ENCODE measurements around the gene CDH12. TPM values are rescaled to one million over a fixed set of nuclear protein-coding genes. Genes with fewer than 3 reads are reported as not detected.
"Not testable (repeated sequence)": the region's sequence is repeated elsewhere in the genome, so short reads cannot be mapped to it uniquely, and the experiment has no call there.

The CDH12 gene
- total RNA-seq, 1 experiment from 2014 or later = 8.9 TPM

DNA sequence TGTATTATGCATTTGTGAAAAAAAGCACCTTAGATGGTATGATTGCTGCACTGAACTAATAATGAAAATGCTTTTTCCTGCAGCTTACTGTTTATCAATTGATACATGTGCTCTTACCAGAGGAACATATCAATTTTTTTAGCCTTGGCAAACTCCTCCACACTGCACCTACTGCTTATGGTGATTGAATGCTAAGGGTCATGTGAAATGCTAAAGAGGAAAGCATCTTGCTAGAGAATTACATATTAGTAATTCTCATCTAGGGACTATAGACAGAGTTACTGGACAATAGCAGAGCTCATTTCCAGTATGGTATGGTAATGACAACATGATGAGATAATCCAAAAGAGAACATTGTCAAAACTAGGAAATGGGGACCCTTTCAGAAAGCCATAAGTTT lies 817.1 kb downstream of the CDH12 start:
- no peak for DNase-seq (ENCODE audit: low read depth)

GRCh38 chr5:22033066-22033465 lies 820.1 kb downstream of the CDH12 start:
- no peak for DNase-seq (ENCODE audit: low read depth)

GRCh38 chr5:22023784-22024183 lies 829.4 kb downstream of the CDH12 start:
- no peak for DNase-seq (ENCODE audit: low read depth)

- DNase-seq (ENCODE audit: low read depth) = not testable (repeated sequence)
Observed at GRCh38 chr5:22012893-22013292, 840.3 kb downstream of the CDH12 start.

- DNase-seq (ENCODE audit: low read depth) = not testable (repeated sequence)
Observed at GRCh38 chr5:22010808-22011207, 842.3 kb downstream of the CDH12 start.

GRCh38 chr5:22001097-22001496 lies 852.0 kb downstream of the CDH12 start:
- not testable (repeated sequence) for DNase-seq (ENCODE audit: low read depth)

GRCh38 chr5:21985799-21986198 lies 867.3 kb downstream of the CDH12 start:
- not testable (repeated sequence) for DNase-seq (ENCODE audit: low read depth)

DNA sequence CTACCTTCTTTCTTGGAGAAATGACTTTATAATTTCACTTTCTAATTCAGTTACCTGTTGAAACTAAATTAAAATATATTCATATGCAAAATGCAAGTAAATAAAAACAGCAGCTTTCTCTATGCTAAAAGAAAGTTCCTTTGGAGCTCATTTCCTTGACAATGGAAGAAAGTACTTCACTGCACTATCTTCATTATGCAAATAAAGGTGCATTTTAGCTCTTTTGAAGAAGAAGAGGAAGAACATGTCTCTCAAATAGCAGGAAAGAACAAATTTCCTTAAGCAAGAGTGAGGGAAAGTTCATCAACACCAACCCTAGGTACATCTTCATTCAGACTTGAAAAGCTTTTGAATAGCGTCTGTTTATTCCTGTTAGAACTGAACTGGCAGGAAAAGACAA lies 901.6 kb downstream of the CDH12 start:
- DNase-seq (ENCODE audit: low read depth) = not testable (repeated sequence)

GRCh38 chr5:21931116-21931515 lies 922.0 kb downstream of the CDH12 start:
- DNase-seq (ENCODE audit: low read depth) = no peak

DNA sequence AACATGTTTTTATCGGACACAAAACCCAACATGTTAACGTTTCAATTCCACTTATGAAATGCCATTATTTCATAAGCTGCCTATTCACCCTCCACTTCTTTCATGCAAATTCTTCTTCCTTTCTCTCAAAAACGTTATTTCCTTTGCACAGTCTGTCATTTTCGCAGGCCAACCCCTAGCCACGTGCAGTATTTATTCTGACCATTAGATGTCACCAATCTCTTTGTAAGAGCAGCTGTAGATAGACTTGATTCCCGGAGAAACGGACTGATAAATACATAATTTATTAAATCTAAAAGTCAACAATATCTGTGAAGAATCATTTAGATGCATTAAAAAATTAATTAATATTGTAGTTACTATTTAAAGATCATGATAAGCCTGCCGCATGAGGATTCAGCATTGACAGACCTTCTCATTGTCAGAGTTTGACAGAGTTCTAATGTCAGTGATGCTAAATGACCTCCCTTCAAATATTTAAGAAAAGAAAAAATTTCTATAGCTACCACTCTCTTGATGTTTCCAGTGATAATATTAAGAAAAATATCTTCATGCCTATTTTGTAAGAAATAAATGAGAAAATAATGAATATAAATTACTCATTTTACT lies 933.6 kb downstream of the CDH12 start:
- DNase-seq (ENCODE audit: low read depth) = peak; percentile 24

- DNase-seq (ENCODE audit: low read depth) = no peak
Observed at GRCh38 chr5:21918451-21918850, 934.7 kb downstream of the CDH12 start.

DNA sequence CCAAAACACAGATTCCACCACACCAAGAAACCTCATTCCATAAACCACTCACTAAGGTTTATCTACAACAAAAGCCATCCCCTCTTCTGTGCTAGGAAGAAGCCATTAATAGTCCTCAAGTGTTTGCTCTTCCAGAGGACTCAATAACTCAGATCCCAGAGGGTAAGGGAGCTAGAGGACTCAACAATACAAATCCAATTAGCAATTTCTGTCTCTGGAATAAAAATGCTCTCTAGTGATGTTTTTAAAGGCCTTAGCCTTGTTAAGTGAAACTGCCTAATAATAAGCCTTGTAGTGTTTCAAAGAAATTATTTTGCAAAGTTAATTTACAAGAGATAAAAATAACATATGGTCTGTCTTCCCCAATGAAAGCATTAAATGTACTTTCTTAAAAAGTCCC lies 942.4 kb downstream of the CDH12 start:
- no peak for DNase-seq (ENCODE audit: low read depth)

DNA sequence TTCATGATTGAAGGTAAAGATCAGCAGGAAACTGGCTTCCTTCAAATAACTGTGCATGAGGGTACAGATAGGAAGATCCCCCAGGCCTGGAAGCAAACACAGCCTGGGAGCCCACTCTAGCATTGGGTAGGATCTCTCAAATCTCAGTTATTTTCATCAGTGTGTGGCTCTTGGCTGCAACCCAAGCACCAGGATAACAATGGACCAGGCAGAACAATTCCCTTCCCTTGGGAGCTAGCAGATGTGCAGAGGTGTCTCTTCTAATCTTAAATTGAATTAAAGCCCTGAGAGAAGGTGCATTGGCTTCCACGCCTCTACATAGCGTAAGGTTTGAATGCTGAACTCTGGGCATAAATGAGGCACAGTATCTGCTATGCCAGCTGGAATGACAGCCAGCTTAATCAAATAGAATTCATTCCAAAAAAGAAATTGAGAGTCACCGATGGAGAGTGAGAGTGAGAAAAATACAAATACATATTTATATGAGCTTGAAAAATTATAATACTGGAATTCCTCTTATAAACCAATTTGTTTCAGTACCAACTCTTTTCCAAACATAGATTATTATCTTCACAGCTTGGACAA lies 957.3 kb downstream of the CDH12 start:
- no peak for DNase-seq (ENCODE audit: low read depth)

GRCh38 chr5:21893161-21893560 lies 960.0 kb downstream of the CDH12 start:
- no peak for DNase-seq (ENCODE audit: low read depth)

DNA sequence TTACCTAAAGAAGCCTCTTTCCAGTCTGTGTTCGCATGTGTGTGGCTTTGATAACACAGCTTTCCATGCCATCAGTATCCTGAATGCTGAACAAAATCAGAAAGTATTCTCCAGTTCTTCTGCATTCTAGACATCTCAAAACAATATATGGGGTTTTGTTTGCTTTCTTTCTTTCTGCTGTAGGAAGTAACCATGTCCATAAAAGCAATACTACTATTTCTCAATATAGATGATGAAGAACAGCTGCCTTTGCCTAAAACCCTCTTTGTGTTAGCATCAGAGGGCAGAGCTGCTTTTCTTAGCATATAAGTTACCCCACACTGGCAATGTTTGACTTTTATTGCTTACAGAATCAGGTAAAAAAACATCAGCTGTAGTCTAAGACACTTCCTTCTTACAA lies 963.6 kb downstream of the CDH12 start:
- DNase-seq (ENCODE audit: low read depth) = no peak

- no peak for DNase-seq (ENCODE audit: low read depth)
Observed at GRCh38 chr5:21882074-21882745, 970.9 kb downstream of the CDH12 start.

- DNase-seq (ENCODE audit: low read depth) = no peak
Observed at GRCh38 chr5:21880164-21880563, 973.0 kb downstream of the CDH12 start.

DNA sequence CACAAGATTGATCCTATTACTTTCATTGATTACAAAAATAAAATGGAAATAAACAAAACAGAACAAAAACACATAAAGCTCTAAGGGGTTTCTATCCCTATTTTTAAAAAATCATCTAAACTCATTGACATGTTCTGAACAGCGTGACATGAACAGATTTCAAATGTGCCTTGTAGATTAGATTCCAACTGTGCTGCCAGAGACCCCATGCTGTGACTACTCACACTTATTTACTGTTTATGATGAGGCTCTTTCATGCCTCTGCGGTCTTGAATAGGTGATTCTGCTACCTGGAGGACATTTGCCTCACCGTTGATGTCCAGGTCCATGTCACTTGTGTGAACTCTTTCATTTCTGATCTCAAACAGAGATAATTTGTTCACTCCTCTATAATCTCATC lies 990.2 kb downstream of the CDH12 start:
- no peak for DNase-seq (ENCODE audit: low read depth)

GRCh38 chr5:21858441-21858840 lies 994.7 kb downstream of the CDH12 start:
- no peak for DNase-seq (ENCODE audit: low read depth)

GRCh38 chr5:21856987-21857386 lies 996.2 kb downstream of the CDH12 start:
- DNase-seq (ENCODE audit: low read depth) = no peak

DNA sequence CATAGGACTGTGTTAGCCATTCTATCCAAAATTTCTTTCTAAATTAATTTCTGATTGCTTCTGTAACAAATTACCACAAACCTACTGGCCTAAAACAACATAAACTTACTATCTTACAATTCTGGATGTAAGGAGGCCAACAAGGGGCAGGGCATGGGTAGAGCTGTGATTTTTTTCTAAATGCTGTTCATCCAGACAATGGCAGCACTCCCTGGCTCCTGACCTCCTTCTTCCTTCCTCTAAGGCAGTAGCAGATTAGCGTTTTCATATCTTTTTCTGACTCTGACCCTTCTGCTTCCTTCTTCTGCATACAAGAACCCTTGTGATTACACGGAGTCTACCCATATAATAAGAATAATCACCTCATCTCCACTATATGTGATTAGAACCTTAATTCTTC lies 1005.8 kb downstream of the CDH12 start:
- DNase-seq (ENCODE audit: low read depth) = no peak

DNA sequence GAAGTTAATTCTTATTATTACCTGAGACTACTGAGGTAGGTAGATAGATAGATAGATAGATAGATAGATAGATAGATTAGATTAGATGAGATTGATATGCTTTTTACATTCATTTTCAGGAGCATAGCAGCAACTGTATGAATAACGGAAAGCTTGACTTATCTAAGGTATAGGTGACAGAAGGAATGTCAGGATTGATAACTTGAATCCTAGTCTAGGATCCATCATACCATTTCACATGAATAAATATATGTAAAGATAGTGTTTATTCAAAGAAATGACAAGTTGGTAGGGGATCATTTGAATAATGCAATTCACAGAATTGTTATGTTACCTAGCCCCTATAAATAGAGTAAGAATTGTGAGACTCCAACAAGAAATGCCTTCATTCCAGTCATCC lies 1008.2 kb downstream of the CDH12 start:
- no peak for DNase-seq (ENCODE audit: low read depth)

DNA sequence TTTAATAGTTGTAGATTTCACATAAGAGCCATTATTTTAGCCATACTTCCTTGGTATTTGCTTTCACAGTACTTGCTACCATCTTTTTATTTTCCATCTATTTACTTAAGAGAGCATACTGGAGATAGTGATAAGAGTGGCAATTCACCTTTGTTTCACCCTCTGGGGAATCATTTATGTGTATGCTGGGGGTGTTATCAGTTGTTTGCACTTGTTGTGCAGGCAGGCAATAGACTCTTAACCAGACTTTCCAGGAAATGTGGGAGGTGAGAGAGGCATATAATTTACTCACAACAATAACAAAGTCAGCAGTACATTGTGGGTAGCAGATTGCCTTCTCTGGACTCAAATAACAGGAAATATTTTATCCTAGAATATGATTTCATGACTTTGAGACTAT lies 1018.3 kb downstream of the CDH12 start:
- DNase-seq (ENCODE audit: low read depth) = no peak
